Gastroesophageal sphincter (tissue), 4 donors: ENCODE results near the gene KHSRP. TPM values are rescaled to one million over a fixed set of nuclear protein-coding genes. Genes with fewer than 3 reads are reported as not detected.

Experiments used
- ATAC-seq: fragments of 150-250 bp; one replicate; pipeline ENCODE4 v1.9.1; 2016; ENCODE audit warnings: mild to moderate bottlenecking, moderate library complexity
- H3K27ac ChIP-seq, 4 donors: fragments of 200-600 bp; sonication (generic) in 3 of 4; 1 replicate in 3 of 4; 2 replicates in 1 of 4; pipeline ENCODE4 v1.5.1; 2016 to 2019
- H3K27me3 ChIP-seq: fragments of 200-600 bp; sonication (generic); one replicate; pipeline ENCODE4 v1.5.1; 2019
- H3K36me3 ChIP-seq, 2 donors: fragments of 200-600 bp; sonication (generic); one replicate each; pipeline ENCODE4 v1.5.1; 2019; ENCODE audit warnings: control low read depth in 1 of 2
- H3K4me1 ChIP-seq, 3 donors: fragments of 200-600 bp; sonication (generic); 1 replicate in 2 of 3; 2 replicates in 1 of 3; pipeline ENCODE4 v1.5.1; 2016 to 2019; ENCODE audit warnings: control low read depth in 2 of 3
- H3K4me3 ChIP-seq, 2 donors: fragments of 200-600 bp; sonication (generic); one replicate each; pipeline ENCODE4 v1.5.1; 2019; ENCODE audit warnings: mild to moderate bottlenecking in 1 of 2, moderate library complexity in 1 of 2
- H3K9me3 ChIP-seq, 3 donors: fragments of 200-600 bp; sonication (generic); one replicate each; pipeline ENCODE4 v1.5.1; 2017 to 2019; ENCODE audit warnings: control low read depth in 2 of 3
- EP300 ChIP-seq: sonication (generic); formaldehyde crosslinking; IDR thresholded peaks from one replicate; pipeline ENCODE4 v1.6.1; 2017; ENCODE audit warnings: antibody characterized with exemption, mild to moderate bottlenecking
- POLR2A ChIP-seq, 2 donors: fragments of 450-650 bp; IDR thresholded peaks; one replicate each; pipeline ENCODE4 v1.6.1; 2017; ENCODE audit warnings: antibody characterized with exemption in 2 of 2, mild to moderate bottlenecking in 2 of 2, moderate library complexity in 1 of 2
- POLR2AphosphoS5 ChIP-seq: sonication (generic); formaldehyde crosslinking; IDR thresholded peaks from one replicate; pipeline ENCODE4 v1.6.1; 2017; ENCODE audit warnings: antibody characterized with exemption
- WGBS, 2 donors: methylation state at CpG; one replicate each; pipeline ENCODE4 v1.1.5; 2018; ENCODE audit warnings: low coverage in 1 of 2; 5-methylcytosine and 5-hydroxymethylcytosine counted together
- total RNA-seq, 4 donors: library from RNA; depleted of rRNA; stranded (reverse); fragments of >200 nt; gene quantifications; one replicate each; pipeline ENCODE4 v1.1.0, GENCODE V29; 2016
- TF ChIP-seq, protein P1 (sequence below), 4 experiments: fragments of 200-600 bp in 2 of 4; fragments of 450-650 bp in 2 of 4; sonication (generic) in 1 of 4; IDR thresholded peaks; one replicate each; pipeline ENCODE4 v1.5.1; 2017 to 2019; ENCODE audit warnings: antibody characterized with exemption in 4 of 4, mild to moderate bottlenecking in 2 of 4, moderate library complexity in 2 of 4

The KHSRP gene
- total RNA-seq, 4 donors from 2014 or later = 102 to 218 (median 126) TPM

DNA sequence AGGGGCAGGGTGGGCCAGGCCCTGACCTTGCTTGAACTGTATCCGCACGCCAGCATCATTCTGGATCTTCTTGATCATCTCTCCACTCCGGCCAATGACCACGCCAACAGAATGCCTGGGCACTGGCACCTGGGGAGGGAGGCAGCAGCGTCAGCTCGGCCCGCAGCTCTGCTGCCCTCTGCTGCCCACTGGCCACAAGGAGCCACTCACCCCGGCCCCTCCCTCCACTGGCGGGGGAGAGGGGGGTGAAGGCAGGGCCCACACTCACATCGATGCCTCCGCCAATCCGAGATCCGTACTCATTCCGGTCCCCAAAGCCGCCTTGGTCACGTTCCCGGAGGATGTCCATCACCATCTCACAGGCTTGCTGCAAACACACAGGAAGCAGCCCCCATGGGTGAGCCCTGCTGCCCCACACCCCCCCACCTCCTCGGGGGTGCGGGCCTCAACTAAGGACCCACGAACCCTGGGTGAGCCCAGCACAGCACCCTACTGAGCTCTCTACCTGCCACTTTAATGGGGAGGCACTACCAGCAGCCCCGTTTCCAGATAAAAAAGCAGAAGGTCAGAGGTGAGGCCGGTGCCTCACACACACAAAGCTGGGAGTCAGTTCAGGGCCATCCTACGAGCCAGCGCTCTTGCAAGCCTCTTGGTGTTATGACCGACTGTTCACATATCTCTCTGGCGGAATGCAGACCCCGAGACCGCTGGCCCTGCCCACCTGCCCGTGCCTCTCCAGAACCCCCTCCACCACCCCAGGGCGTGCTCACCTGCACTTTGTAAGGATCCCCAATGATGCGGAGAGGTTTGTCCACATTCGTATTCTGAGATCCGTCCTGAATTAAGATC is 6.7 kb downstream of the KHSRP start:
- peaks cover 0 to 62% (median 11%) of the 10 kb centered on the region in 3 donors for H3K4me1 ChIP-seq
- TF ChIP-seq EP300 = no peak
- no peak for TF ChIP-seq POLR2A (IDR thresholded peaks at IDR 0.05)
- no peak for TF ChIP-seq POLR2AphosphoS5
- TF ChIP-seq, protein P1, sequence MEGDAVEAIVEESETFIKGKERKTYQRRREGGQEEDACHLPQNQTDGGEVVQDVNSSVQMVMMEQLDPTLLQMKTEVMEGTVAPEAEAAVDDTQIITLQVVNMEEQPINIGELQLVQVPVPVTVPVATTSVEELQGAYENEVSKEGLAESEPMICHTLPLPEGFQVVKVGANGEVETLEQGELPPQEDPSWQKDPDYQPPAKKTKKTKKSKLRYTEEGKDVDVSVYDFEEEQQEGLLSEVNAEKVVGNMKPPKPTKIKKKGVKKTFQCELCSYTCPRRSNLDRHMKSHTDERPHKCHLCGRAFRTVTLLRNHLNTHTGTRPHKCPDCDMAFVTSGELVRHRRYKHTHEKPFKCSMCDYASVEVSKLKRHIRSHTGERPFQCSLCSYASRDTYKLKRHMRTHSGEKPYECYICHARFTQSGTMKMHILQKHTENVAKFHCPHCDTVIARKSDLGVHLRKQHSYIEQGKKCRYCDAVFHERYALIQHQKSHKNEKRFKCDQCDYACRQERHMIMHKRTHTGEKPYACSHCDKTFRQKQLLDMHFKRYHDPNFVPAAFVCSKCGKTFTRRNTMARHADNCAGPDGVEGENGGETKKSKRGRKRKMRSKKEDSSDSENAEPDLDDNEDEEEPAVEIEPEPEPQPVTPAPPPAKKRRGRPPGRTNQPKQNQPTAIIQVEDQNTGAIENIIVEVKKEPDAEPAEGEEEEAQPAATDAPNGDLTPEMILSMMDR (IDR thresholded peaks at IDR 0.05) = peak in 3 of 4 experiments; percentile 52 to 63 (median 56)
- peak; percentile 64 for ATAC-seq
- no peak overlapping the region for H3K4me3 ChIP-seq
- peaks cover 0 to 90% of the 10 kb centered on the region in 2 donors for H3K36me3 ChIP-seq
- H3K27ac ChIP-seq = peak overlapping the region in 3 of 4 donors; percentile 16 to 38 (median 22)
- H3K9me3 ChIP-seq = no peaks in the 10 kb centered on the region
- H3K27me3 ChIP-seq = no peaks in the 10 kb centered on the region
- WGBS, 2 donors = 60 to 90% methylated on average over 1 to 2 of the region's 33 CpGs

DNA sequence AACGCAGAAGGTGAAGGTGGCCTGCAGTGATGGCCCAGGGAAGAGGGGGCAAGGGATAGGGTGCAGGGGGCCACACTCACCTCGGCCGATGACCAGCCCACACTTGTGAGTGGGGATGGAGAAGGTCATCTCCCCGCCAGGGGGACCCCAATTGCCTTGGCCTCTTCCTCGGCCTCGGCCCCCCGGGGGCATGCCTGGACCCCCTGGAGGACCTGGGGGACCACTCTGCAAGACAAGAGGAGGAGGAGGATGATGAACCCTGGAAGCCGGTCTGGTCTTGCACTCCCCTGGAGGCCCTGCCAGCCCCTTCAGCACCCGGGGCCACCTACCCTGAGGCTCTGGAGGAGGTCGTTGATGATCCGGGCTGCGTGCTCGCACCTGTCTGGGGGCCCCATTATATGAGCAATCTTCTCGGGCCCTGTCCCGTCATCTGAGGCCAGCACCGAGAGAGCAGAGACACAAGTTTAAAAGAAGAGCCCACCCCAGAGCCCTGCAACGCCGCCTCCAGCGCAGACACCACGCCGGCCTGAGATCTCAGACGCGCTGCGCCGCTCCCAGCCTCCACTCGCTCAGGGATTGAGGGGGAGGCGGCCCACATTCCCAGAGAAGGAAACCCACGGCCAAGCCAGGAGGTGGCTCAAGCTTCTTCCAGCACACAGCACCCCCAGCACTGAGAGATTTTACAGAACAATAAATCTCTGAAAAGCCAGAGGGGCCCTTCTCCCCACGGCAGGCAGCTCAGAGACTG is 7.8 kb downstream of the KHSRP start:
- Histone ChIP-seq H3K9me3 (no peaks in the 10 kb centered on the region), H3K4me1 (peaks cover 0 to 62% (median 2%) of the 10 kb centered on the region in 3 donors), H3K27me3 (no peaks in the 10 kb centered on the region), H3K36me3 (peaks cover 0 to 86% of the 10 kb centered on the region in 2 donors), H3K4me3 (no peak overlapping the region), H3K27ac (peak overlapping the region in 3 of 4 donors; percentile 16 to 38 (median 22))
- no peak for ATAC-seq
- TF ChIP-seq, protein P1 (IDR thresholded peaks at IDR 0.05) = no peak
- TF ChIP-seq POLR2AphosphoS5 (no peak), POLR2A (IDR thresholded peaks at IDR 0.05) (no peak)
- WGBS, 2 donors = 60% methylated on average over 1 of the region's 29 CpGs; no CpG with 5 or more reads in 1 of the 2 donors

DNA sequence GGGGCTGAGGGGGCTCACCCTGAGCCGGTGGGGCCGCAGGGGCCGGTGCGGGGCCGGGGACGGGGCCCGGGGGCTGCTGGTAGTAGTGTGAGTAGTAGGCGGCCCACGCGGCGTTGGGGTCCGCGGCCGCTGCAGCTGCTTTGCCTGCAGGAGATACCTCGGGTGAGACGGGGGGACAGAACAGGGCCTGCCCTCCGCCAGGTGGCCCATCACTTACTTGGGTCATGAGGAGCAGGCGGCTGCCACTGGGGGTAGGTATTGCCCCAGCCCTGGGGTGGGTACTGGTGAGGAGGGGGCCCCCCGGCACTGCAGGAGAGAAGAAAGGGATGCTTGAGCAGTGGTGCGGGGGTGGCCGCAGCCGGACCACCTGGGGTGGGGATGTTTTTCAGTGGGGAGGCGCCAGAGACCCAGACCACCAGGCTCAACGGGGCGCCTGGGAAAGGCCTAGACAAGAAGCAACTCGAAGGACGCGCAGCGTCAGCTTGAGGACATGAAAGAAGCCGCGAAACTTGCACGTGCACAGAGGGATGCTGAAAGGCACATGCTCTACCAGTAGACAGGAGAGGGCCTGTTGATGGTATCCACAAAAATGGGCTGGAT is 8.9 kb downstream of the KHSRP start:
- peaks cover 0 to 74% of the 10 kb centered on the region in 2 donors for H3K36me3 ChIP-seq
- WGBS, 2 donors = 89 to 92% methylated on average over 3 to 5 of the region's 32 CpGs
- no peak for ATAC-seq
- no peaks in the 10 kb centered on the region for H3K27me3 ChIP-seq
- H3K4me1 ChIP-seq = peaks cover 0 to 50% (median 0%) of the 10 kb centered on the region in 3 donors
- H3K9me3 ChIP-seq = no peaks in the 10 kb centered on the region
- H3K27ac ChIP-seq = no peak overlapping the region
- no peak overlapping the region for H3K4me3 ChIP-seq
- no peak for TF ChIP-seq POLR2A (IDR thresholded peaks at IDR 0.05)
- TF ChIP-seq EP300 = no peak
- no peak for TF ChIP-seq POLR2AphosphoS5
- TF ChIP-seq, protein P1 (IDR thresholded peaks at IDR 0.05) = no peak

DNA sequence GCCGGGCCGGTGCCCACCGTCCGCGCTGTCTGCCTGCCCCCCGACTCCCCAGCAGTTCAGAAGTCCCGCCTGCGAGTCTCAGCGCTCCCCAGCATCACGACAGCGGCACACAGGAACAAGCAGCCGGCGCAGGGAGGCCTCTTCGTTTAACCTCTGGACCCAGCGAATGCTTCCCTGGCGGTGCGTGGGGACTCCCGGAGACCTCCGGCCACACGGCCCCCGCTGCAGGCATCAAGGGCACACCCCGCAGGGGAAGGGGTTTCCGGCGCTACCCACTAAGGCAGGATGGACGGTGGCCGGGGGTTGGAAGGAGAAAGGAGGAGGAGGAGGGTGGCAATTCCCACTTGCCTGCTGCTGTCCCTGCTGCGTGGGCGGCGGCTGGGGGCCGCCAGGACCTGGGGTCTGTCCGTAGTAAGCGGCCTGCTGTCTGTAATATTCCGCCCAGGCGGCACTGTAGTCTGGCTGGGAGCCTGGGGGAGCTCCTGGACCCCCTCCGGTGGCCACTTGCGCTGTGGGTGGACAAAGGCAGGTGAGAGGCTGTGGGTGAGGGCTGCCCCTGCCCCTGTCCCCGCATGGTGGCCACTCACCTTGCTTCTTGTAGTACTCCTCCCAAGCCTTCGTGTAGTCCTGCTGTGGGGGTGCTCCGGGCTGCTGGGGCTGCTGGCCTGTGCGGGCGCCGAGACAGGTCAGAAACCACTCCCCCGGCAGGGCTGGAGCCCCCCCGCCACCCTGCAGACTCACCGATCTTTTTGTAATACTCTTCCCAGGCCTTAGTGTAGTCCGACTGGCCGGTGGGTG is 9.6 kb downstream of the KHSRP start:
- no peak for ATAC-seq
- no peak for TF ChIP-seq EP300
- H3K27me3 ChIP-seq = no peaks in the 10 kb centered on the region
- H3K36me3 ChIP-seq = peaks cover 0 to 67% of the 10 kb centered on the region in 2 donors
- H3K4me1 ChIP-seq = peaks cover 0 to 44% (median 0%) of the 10 kb centered on the region in 3 donors
- H3K4me3 ChIP-seq = no peak overlapping the region
- 83 to 92% methylated on average over 8 to 18 of the region's 47 CpGs for WGBS, 2 donors
- no peak overlapping the region for H3K27ac ChIP-seq
- H3K9me3 ChIP-seq = no peaks in the 10 kb centered on the region
